ENCODE measurements around the gene GNAS-AS1.

GNAS-AS1 gene

DNA sequence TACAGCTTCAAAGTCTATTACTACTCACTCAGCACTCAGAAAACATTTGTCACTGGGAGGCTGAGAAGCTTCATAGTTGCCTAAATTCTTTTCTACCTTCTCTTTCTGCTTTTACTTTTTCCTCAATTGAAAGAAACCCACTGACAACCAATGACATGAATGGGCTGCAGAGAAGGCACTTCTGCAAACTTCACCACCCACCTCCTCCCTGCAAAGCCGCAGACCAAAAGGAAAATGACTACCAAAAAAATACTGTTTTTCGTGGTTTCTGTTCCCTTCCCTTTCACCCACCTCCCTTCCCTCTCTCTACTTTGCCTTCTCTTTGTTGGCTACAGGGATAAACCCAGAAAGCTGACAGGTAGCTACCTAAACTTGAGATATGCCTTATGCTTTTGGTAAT is 3.2 kb downstream of the GNAS-AS1 start:
- Histone ChIP-seq H4K8ac (ENCODE audit: low read depth, low read length) (no peak overlapping the region), H2BK15ac (replicated peaks; ENCODE audit: low read depth) (no peak overlapping the region), H3K4ac (ENCODE audit: low read depth, low read length) (no peak overlapping the region), H3K4me3 (ENCODE audit: low read length) (no peak overlapping the region), H4K5ac (ENCODE audit: low read length) (no peak overlapping the region), H3K23ac (ENCODE audit: low read length) (no peak overlapping the region), H3K27me3 (ENCODE audit: insufficient read depth, low read length, poor library complexity) (peaks cover 2% of the 10 kb centered on the region), H3K4me2 (ENCODE audit: low read length) (no peak overlapping the region), H3K36me3 (ENCODE audit: control insufficient read depth, insufficient read depth, low read length) (peaks cover 2% of the 10 kb centered on the region), H2AK5ac (ENCODE audit: low read length) (no peak overlapping the region), H3K9ac (ENCODE audit: low read length) (no peak overlapping the region), H3K79me2 (ENCODE audit: control insufficient read depth, insufficient read depth, low read length) (peaks cover 67% of the 10 kb centered on the region), H3K56ac (ENCODE audit: low read length) (no peak overlapping the region), H3K4me1 (ENCODE audit: control insufficient read depth, low read depth, low read length) (peaks cover 5% of the 10 kb centered on the region), H3K27ac (ENCODE audit: low read depth, low read length) (no peak overlapping the region), H2BK5ac (ENCODE audit: low read length) (no peak overlapping the region), H2BK120ac (ENCODE audit: low read depth, low read length) (no peak overlapping the region), H3K18ac (ENCODE audit: low read length) (no peak overlapping the region), H3K79me1 (ENCODE audit: low read length) (no peaks in the 10 kb centered on the region)
- no peak for DNase-seq
- no CpG with 5 or more reads among the region's 2 CpGs for WGBS (ENCODE audit: extremely low coverage, insufficient coverage, low lambda C conversion rate)

DNA sequence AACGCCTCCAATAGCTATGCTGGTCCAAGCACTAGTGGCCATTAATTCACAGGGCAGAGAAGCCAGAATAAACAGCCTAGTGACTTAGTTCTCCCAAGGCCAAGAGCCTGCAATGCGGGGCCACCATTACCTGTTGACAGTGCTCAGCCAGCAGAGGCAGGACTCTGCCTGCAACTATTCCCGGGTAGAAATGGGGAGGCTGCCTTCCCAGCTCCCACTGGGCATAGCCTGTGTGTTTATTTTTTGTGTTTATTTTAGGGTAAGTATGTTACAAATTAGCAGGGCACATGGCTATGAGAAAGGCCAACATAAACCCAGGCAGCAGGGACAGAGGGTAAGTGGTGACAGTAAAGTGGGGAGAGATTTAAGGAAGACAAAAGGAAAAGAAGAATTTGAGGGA is 5.0 kb downstream of the GNAS-AS1 start:
- peaks cover 2% of the 10 kb centered on the region for H3K27me3 ChIP-seq (ENCODE audit: insufficient read depth, low read length, poor library complexity)
- H3K4ac ChIP-seq (ENCODE audit: low read depth, low read length) = no peak overlapping the region
- no peaks in the 10 kb centered on the region for H3K79me1 ChIP-seq (ENCODE audit: low read length)
- no peak overlapping the region for H2BK15ac ChIP-seq (replicated peaks; ENCODE audit: low read depth)
- H2AK5ac ChIP-seq (ENCODE audit: low read length) = no peak overlapping the region
- peaks cover 2% of the 10 kb centered on the region for H3K36me3 ChIP-seq (ENCODE audit: control insufficient read depth, insufficient read depth, low read length)
- peaks cover 6% of the 10 kb centered on the region for H3K4me1 ChIP-seq (ENCODE audit: control insufficient read depth, low read depth, low read length)
- WGBS (ENCODE audit: extremely low coverage, insufficient coverage, low lambda C conversion rate) = no CpG with 5 or more reads among the region's 3 CpGs
- DNase-seq = no peak
- no peak overlapping the region for H2BK120ac ChIP-seq (ENCODE audit: low read depth, low read length)
- no peak overlapping the region for H4K8ac ChIP-seq (ENCODE audit: low read depth, low read length)
- no peak overlapping the region for H3K4me2 ChIP-seq (ENCODE audit: low read length)
- no peak overlapping the region for H3K56ac ChIP-seq (ENCODE audit: low read length)
- H2BK5ac ChIP-seq (ENCODE audit: low read length) = no peak overlapping the region
- no peak overlapping the region for H3K4me3 ChIP-seq (ENCODE audit: low read length)
- H3K23ac ChIP-seq (ENCODE audit: low read length) = no peak overlapping the region
- no peak overlapping the region for H4K5ac ChIP-seq (ENCODE audit: low read length)
- H3K79me2 ChIP-seq (ENCODE audit: control insufficient read depth, insufficient read depth, low read length) = peaks cover 80% of the 10 kb centered on the region
- H3K9ac ChIP-seq (ENCODE audit: low read length) = no peak overlapping the region
- H3K27ac ChIP-seq (ENCODE audit: low read depth, low read length) = no peak overlapping the region
- no peak overlapping the region for H3K18ac ChIP-seq (ENCODE audit: low read length)

DNA sequence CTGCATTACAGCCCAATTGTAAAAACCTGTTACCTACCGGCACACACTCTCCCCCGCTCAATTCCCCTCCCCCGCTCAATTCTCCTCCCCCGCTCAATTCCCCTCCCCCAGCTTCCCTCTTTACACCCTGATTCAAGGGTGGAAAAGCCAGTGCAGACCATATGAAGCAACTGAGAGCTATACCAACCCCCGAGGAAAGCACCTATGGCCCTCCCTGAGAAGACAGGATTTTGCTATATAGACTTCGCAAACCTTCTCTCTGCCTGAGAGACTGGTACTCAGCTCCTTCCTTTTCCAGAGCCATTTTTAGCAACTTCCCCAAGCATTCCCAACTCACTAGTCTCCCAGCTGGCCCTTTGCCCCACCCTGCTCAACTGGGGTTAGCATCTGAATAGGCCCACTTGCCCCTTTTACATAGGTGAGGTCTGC is 7.6 kb downstream of the GNAS-AS1 start:
- no peak overlapping the region for H3K23ac ChIP-seq (ENCODE audit: low read length)
- peak; percentile 38 for DNase-seq
- H2BK15ac ChIP-seq (replicated peaks; ENCODE audit: low read depth) = no peak overlapping the region
- H3K27me3 ChIP-seq (ENCODE audit: insufficient read depth, low read length, poor library complexity) = peaks cover 7% of the 10 kb centered on the region
- H3K36me3 ChIP-seq (ENCODE audit: control insufficient read depth, insufficient read depth, low read length) = peaks cover 2% of the 10 kb centered on the region
- H3K79me2 ChIP-seq (ENCODE audit: control insufficient read depth, insufficient read depth, low read length) = peaks cover 69% of the 10 kb centered on the region
- H2AK5ac ChIP-seq (ENCODE audit: low read length) = no peak overlapping the region
- peak overlapping the region; percentile 3 for H3K9ac ChIP-seq (ENCODE audit: low read length)
- peaks cover 6% of the 10 kb centered on the region for H3K4me1 ChIP-seq (ENCODE audit: control insufficient read depth, low read depth, low read length)
- no peak overlapping the region for H4K5ac ChIP-seq (ENCODE audit: low read length)
- H3K79me1 ChIP-seq (ENCODE audit: low read length) = no peaks in the 10 kb centered on the region
- H3K4me2 ChIP-seq (ENCODE audit: low read length) = peak overlapping the region; percentile 45
- peak overlapping the region; percentile 40 for H3K56ac ChIP-seq (ENCODE audit: low read length)
- H2BK5ac ChIP-seq (ENCODE audit: low read length) = no peak overlapping the region
- no peak overlapping the region for H3K4me3 ChIP-seq (ENCODE audit: low read length)
- no peak overlapping the region for H3K4ac ChIP-seq (ENCODE audit: low read depth, low read length)
- no peak overlapping the region for H4K8ac ChIP-seq (ENCODE audit: low read depth, low read length)
- no peak overlapping the region for H2BK120ac ChIP-seq (ENCODE audit: low read depth, low read length)
- WGBS (ENCODE audit: extremely low coverage, insufficient coverage, low lambda C conversion rate) = no CpG with 5 or more reads among the region's 6 CpGs
- no peak overlapping the region for H3K27ac ChIP-seq (ENCODE audit: low read depth, low read length)
- H3K18ac ChIP-seq (ENCODE audit: low read length) = no peak overlapping the region

DNA sequence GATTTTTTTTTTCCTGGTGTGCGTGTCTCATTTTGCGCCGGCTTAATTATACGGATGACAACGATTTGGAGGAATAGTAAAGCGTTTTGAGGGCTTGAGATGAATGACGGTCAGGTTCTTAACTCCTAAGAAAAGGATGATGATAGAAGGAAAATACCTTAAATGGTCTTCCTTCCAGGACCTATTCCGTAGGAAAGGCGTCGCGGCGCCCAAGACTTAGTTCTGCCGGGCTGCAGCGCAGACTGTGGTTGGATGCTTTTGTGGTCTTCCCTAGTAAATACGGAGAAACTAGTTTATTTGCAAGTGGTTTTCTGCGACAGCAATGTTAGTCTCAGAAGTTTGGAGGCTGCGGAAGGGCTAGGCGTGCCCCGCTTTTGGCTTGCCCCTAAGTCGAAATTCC is 8.4 kb downstream of the GNAS-AS1 start:
- H3K27me3 ChIP-seq (ENCODE audit: insufficient read depth, low read length, poor library complexity) = peaks cover 7% of the 10 kb centered on the region
- no peak overlapping the region for H4K5ac ChIP-seq (ENCODE audit: low read length)
- no peak overlapping the region for H2BK15ac ChIP-seq (replicated peaks; ENCODE audit: low read depth)
- H3K27ac ChIP-seq (ENCODE audit: low read depth, low read length) = no peak overlapping the region
- no peak overlapping the region for H2AK5ac ChIP-seq (ENCODE audit: low read length)
- H3K23ac ChIP-seq (ENCODE audit: low read length) = no peak overlapping the region
- H2BK120ac ChIP-seq (ENCODE audit: low read depth, low read length) = no peak overlapping the region
- peak overlapping the region; percentile 6 for H3K4me2 ChIP-seq (ENCODE audit: low read length)
- peaks cover 68% of the 10 kb centered on the region for H3K79me2 ChIP-seq (ENCODE audit: control insufficient read depth, insufficient read depth, low read length)
- no peak overlapping the region for H3K9ac ChIP-seq (ENCODE audit: low read length)
- no peak overlapping the region for H3K4ac ChIP-seq (ENCODE audit: low read depth, low read length)
- no peak overlapping the region for H3K4me3 ChIP-seq (ENCODE audit: low read length)
- DNase-seq = no peak
- H4K8ac ChIP-seq (ENCODE audit: low read depth, low read length) = no peak overlapping the region
- peaks cover 6% of the 10 kb centered on the region for H3K4me1 ChIP-seq (ENCODE audit: control insufficient read depth, low read depth, low read length)
- no peak overlapping the region for H3K56ac ChIP-seq (ENCODE audit: low read length)
- no CpG with 5 or more reads among the region's 20 CpGs for WGBS (ENCODE audit: extremely low coverage, insufficient coverage, low lambda C conversion rate)
- no peak overlapping the region for H3K18ac ChIP-seq (ENCODE audit: low read length)
- H2BK5ac ChIP-seq (ENCODE audit: low read length) = no peak overlapping the region
- no peaks in the 10 kb centered on the region for H3K79me1 ChIP-seq (ENCODE audit: low read length)
- peaks cover 3% of the 10 kb centered on the region for H3K36me3 ChIP-seq (ENCODE audit: control insufficient read depth, insufficient read depth, low read length)

DNA sequence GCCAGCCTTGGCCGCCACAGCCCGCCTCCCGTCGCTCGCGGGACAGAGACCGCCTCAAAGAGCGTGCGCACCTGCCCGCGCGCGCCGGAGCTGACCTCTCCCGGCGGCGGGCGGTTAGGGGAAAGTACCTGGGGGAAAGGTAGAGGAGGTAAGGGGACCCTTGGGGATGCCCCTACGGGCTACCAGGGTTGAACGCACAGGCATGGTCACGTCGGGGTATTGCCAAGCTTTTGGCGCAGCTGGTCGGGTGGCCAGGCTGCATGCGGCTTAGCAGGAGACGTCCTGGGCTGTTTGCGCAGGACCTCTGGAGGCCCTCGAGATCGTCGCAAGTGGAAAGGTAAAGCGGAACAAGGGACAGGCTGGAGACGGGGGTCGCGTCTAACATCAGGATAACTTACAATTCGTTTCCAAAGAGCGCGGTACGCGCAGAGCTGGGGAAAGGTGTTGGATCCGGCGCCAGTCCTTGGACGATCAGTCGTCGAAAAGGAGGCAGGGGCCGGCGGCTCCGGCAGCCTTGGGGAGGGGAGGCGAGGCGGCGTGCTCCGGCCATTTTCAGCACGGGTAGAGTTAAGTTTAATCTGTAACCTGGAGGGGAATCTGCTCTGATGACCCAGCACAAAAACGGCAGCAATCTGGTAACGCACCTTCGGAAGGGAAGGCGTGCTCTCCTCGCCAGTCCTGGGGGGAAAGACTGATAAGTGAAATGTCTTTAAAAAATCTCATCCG is 9.0 kb downstream of the GNAS-AS1 start:
- H3K9ac ChIP-seq (ENCODE audit: low read length) = no peak overlapping the region
- no peak overlapping the region for H4K8ac ChIP-seq (ENCODE audit: low read depth, low read length)
- peaks cover 6% of the 10 kb centered on the region for H3K4me1 ChIP-seq (ENCODE audit: control insufficient read depth, low read depth, low read length)
- no peak overlapping the region for H3K18ac ChIP-seq (ENCODE audit: low read length)
- H2BK5ac ChIP-seq (ENCODE audit: low read length) = no peak overlapping the region
- no peaks in the 10 kb centered on the region for H3K79me1 ChIP-seq (ENCODE audit: low read length)
- H4K5ac ChIP-seq (ENCODE audit: low read length) = no peak overlapping the region
- WGBS (ENCODE audit: extremely low coverage, insufficient coverage, low lambda C conversion rate) = no CpG with 5 or more reads among the region's 58 CpGs
- H3K23ac ChIP-seq (ENCODE audit: low read length) = no peak overlapping the region
- peaks cover 68% of the 10 kb centered on the region for H3K79me2 ChIP-seq (ENCODE audit: control insufficient read depth, insufficient read depth, low read length)
- H2AK5ac ChIP-seq (ENCODE audit: low read length) = no peak overlapping the region
- peaks cover 7% of the 10 kb centered on the region for H3K27me3 ChIP-seq (ENCODE audit: insufficient read depth, low read length, poor library complexity)
- DNase-seq = peak; percentile 41
- H3K27ac ChIP-seq (ENCODE audit: low read depth, low read length) = no peak overlapping the region
- no peak overlapping the region for H2BK15ac ChIP-seq (replicated peaks; ENCODE audit: low read depth)
- H3K4me2 ChIP-seq (ENCODE audit: low read length) = no peak overlapping the region
- H2BK120ac ChIP-seq (ENCODE audit: low read depth, low read length) = no peak overlapping the region
- H3K36me3 ChIP-seq (ENCODE audit: control insufficient read depth, insufficient read depth, low read length) = peaks cover 3% of the 10 kb centered on the region
- no peak overlapping the region for H3K4ac ChIP-seq (ENCODE audit: low read depth, low read length)
- H3K4me3 ChIP-seq (ENCODE audit: low read length) = no peak overlapping the region
- H3K56ac ChIP-seq (ENCODE audit: low read length) = no peak overlapping the region
